Astrocyte of the spinal cord (primary cell): Measurements from ENCODE around the gene DSCAML1.

Experiments
- DNase-seq: peaks from one replicate; pipeline ENCODE4 v3.0.0; 2011; ENCODE audit warnings: low read depth, low spot score
- H3K4me3 ChIP-seq: 2 replicates; pipeline ENCODE4 v1.5.1; 2011; ENCODE audit warnings: low read depth, mild to moderate bottlenecking, low read length, moderate library complexity
- in situ Hi-C: cut with HindIII; loops from 2 replicates; pipeline ENCODE4 v1.10.0; 2017; ENCODE audit warnings: low sequenced_read_pairs
- TF ChIP-seq, protein P1 (sequence below): IDR thresholded peaks from 2 replicates; pipeline ENCODE4 v1.5.1; 2012; ENCODE audit warnings: low read depth, mild to moderate bottlenecking, low read length, inconsistent platforms

The DSCAML1 gene

DNA sequence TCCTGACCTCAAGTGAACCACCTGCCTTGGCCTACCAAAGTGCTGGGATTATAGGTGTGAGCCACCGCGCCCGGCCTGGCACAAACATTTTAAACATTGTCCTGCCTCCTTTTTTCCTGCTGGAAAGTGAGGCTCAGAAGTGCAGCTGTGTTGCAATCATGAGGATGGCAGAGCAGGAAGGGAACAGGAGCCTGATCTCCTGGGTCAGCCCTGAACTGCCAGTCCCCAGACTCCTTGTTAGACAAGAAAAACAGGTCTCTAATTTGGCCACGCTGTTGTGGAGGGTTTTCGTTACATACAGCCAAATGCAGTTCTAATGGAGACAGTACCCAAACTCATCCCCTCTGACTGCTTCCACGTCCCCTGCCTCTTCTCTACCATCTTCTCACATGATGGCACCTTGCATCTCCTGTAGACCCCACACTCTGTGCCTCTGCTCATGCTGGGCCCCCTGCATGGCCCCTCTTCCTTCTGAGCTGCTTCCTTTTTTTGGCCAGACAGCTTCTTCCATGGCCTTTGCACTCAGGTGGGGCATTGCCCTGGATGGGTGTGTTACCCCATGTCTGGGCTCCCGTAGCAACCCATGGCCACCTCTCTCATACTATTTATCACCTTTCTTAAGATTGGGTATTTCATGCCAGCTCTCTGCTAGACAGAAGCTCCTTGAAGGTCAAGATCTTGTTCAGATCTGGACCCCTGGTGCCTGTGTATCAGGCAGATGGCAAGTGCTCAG, 242.2 kb downstream of the DSCAML1 start:
- no peak overlapping the region for H3K4me3 ChIP-seq
- in situ Hi-C loops, result no loop called here
- TF ChIP-seq, protein P1, sequence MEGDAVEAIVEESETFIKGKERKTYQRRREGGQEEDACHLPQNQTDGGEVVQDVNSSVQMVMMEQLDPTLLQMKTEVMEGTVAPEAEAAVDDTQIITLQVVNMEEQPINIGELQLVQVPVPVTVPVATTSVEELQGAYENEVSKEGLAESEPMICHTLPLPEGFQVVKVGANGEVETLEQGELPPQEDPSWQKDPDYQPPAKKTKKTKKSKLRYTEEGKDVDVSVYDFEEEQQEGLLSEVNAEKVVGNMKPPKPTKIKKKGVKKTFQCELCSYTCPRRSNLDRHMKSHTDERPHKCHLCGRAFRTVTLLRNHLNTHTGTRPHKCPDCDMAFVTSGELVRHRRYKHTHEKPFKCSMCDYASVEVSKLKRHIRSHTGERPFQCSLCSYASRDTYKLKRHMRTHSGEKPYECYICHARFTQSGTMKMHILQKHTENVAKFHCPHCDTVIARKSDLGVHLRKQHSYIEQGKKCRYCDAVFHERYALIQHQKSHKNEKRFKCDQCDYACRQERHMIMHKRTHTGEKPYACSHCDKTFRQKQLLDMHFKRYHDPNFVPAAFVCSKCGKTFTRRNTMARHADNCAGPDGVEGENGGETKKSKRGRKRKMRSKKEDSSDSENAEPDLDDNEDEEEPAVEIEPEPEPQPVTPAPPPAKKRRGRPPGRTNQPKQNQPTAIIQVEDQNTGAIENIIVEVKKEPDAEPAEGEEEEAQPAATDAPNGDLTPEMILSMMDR, result no peak
- DNase-seq, result no peak

DNA sequence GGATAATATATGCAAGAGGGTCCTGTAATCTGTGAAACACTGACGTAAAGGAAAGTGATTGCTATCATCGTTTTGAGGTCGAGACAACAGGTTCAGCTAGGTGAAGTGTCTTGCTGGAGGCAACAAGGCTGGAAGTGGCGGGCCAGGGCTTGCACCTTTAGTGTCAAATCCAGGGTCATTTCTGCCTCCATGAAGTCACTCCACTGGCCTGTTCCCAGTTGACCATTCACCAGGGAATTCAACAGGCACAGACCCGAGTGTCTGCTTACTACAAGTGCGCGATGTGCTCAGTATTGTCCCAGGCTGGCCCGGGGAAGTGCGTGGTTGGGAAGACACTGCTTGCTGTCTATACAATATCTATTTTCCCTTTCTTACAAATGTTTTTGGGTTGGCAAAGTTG, 244.4 kb downstream of the DSCAML1 start:
- H3K4me3 ChIP-seq, result no peak overlapping the region
- TF ChIP-seq, protein P1, result no peak
- in situ Hi-C loops, result no loop called here
- DNase-seq, result no peak

DNA sequence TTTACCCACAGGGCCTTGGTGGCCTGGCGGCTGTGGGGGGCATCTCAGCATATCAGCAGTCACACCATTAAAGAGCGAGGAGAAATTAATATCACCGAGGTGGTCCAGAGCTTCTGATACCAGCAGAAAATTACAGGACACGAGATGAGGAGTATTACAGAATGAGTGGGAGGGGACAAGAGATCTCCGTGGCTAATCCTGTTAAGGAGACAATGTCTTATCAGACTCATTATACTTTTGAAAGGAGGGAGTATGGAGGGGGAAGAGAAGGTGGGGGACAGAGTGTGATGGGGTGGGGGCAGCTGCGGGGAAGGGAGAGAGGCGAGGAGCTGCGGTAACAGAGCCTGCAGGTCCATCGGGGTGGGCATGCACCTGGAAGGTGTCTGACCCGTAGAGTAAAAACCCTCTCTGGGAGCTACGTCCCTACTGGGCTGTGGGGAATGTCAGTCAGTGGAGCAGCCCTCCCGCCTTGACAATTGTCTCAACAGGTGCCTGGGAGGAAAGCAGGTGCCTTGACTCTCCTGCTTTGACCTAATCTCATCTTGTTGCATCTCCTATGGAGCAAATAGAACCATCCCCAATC, 245.2 kb downstream of the DSCAML1 start:
- DNase-seq, result no peak
- in situ Hi-C loops, result no loop called here
- H3K4me3 ChIP-seq, result no peak overlapping the region
- TF ChIP-seq, protein P1, result no peak

DNA sequence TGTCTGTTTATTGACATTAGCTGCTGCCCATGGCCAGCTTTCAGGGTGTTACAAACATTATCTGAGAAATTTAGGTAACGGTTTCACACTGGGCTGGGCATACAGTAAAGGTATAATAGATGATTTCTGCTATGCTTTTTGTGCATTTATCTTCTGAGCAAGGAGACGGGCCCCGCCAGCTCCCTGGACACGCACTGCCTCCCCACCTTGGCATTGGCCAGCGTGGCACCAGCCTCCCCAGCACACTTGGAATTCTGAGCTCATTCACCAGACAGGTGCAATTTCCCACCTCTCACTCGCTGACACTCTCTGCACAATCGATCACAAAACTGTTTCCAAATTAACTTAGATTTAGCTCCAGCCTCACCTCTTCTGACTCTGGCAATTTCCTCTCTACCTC, 246.6 kb downstream of the DSCAML1 start:
- in situ Hi-C loops, result no loop called here
- no peak for DNase-seq
- no peak overlapping the region for H3K4me3 ChIP-seq
- TF ChIP-seq, protein P1, result no peak

DNA sequence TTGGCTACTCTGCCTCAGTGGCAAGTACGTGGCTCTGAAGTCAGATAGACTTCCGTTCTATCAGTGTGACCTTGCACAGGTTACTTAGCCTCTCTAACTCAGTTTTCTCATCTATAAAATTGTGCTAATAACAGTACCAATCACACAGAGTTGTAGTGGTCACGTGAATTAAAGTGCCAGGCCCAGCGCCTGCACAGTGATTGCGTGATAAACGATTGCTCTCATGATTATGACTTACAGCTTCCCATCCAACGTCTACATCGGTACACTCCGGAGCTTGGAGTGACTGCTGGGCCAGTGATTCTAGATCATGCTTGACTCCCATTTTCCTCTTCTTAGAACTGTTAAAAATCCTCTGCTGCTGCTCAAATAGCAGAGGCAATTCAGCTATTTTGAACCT, 247.6 kb downstream of the DSCAML1 start:
- no peak for DNase-seq
- TF ChIP-seq, protein P1, result no peak
- no peak overlapping the region for H3K4me3 ChIP-seq
- in situ Hi-C loops, result no loop called here

DNA sequence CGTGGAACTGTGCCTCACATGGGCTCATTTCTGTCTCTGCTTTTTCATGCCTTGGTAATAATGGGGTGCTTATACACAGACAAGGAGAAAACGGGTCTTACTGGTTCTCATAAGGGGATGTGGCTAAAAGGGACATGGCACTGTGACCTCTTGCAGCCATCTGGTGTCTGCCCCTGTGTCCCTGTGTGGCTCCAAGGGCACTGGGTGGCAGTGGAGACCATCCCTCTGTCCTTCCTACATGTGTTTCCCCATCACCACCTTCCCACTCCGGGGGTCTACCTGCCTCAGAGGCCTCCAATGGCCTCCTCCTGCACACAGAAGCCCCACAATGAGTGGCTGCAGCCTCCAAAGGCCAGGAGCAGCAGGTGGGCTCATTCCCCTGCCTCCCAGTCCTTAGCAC, 248.1 kb downstream of the DSCAML1 start:
- no peak for DNase-seq
- in situ Hi-C loops, result no loop called here
- TF ChIP-seq, protein P1, result no peak
- no peak overlapping the region for H3K4me3 ChIP-seq
